ENCODE measurements around the gene JAK1.

DNA sequence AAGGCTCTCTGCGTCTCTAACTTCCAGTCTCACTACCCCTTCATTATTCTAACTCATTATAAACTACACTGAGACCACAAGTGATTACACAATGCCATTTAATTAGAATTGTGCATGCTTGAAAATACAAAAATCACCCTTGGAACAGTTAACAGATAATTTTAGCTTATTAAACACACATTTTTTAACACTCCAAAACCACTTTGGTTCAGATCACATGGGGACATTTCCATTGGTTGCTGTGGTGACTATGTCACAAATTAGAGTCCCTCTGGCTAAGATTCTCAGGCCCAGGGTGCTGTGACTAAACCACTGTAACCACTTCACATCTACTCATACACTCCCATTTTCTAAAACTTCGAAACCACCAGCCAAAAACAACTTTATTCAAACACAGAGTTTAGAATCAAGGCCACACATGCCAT, 43.0 kb downstream of the JAK1 start:
- no peak for TF ChIP-seq EP300 (IDR thresholded peaks at IDR 0.05)
- TF ChIP-seq, protein P1, sequence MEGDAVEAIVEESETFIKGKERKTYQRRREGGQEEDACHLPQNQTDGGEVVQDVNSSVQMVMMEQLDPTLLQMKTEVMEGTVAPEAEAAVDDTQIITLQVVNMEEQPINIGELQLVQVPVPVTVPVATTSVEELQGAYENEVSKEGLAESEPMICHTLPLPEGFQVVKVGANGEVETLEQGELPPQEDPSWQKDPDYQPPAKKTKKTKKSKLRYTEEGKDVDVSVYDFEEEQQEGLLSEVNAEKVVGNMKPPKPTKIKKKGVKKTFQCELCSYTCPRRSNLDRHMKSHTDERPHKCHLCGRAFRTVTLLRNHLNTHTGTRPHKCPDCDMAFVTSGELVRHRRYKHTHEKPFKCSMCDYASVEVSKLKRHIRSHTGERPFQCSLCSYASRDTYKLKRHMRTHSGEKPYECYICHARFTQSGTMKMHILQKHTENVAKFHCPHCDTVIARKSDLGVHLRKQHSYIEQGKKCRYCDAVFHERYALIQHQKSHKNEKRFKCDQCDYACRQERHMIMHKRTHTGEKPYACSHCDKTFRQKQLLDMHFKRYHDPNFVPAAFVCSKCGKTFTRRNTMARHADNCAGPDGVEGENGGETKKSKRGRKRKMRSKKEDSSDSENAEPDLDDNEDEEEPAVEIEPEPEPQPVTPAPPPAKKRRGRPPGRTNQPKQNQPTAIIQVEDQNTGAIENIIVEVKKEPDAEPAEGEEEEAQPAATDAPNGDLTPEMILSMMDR (IDR thresholded peaks at IDR 0.05): no peak
- TF ChIP-seq POLR2AphosphoS5 (IDR thresholded peaks at IDR 0.05): no peak
- no peak for TF ChIP-seq POLR2A (IDR thresholded peaks at IDR 0.05)

Measured in sigmoid colon (tissue), 4 donors.